ENCODE data around the gene YWHAG.
"Not testable (repeated sequence)": the region's sequence is repeated elsewhere in the genome, so short reads cannot be mapped to it uniquely, and the experiment has no call there.

The YWHAG gene

GRCh38 chr7:76317782-76318487 lies 40.9 kb downstream of the YWHAG start:
- peak; percentile 92 for DNase-seq

DNA sequence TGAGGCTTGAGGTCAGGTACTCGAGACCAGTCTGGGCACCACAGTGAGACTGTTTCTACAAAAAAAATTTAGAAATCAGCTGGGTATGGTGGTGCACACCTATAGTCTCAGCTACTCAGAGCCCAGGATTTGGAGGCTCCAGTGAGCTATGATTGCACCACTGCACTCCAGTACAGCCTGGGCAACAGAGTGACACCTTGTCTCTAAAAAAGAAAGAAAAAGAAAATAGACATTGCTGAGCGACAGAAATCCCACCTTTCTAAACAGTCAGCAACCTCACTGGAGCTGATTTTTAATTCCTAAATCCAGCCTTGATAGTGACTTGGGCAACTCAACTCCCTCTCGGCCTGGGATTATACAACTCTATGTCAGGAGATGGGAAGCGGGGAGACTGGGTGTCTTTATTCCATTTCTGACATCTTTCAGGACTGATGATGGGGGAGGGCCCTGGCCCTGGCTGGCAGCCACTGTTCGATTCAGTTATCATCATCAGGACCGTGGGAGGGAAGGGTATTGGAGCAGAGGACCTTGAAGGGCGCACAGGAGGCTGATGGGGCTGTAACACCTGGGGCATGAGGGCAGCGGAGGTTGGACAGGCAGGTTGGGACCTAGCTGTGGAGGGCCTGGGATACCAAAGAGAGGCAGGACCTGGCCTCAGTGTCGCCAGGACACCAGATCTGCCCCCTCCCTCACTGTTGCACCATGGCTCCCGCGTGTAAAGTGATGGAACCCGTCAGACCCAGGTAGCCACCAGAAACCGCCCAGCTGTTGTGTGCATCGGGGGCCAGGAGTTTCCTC lies 41.6 kb downstream of the YWHAG start:
- no peak for DNase-seq

DNA sequence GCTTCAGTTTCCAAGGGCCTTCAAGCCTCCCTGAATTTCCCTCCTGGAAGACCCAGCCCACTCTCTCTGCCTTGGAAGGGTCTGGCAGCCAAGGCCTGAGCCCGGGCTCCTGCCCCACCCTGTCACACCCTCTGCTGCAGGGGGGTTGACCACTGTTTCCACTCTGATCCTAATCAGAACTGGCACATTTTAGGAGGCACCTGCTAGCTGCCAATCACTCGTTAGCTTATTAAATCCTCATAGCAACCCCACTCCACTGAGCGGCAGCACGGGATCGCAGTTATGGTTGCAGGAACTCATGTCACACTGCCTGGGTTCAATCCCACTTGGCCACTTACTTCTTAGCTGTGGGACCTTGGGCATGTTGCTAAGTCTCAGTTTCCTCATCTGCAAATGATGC lies 43.4 kb downstream of the YWHAG start:
- no peak for DNase-seq

- DNase-seq: not testable (repeated sequence)
Measured at GRCh38 chr7:76314740-76315139, 44.1 kb downstream of the YWHAG start.

DNA sequence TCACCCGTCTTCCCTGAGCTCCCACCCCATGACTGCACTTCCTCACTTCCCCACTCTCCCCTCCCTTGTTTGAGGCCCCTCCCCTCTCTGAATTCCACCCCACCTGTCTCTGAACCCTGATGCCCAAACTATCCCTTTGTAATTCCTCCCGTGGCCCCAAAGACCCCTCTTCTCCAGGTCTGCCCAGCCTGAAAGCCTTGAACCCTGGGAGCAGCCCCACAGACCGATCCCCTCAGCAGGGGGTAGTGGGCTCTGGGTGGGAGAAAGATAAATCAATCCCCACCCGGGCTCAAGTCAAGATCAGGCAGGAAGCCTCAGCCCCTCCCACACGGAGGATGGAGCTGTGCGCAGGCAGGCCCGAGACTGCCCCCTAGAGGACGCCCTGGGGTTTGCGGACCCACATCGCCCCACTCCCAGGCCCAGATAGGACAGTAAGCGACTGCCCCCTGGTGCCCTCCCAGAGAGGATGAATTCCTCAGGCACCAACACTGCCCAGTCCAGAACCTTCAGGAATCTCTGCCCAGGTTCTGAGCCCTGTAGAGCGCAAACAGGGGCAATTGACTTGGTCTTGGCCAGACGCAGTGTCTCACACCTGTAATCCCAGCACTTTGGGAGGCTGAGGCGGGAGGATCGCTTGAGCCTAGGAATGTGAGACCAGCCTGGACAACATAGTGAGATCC lies 44.6 kb downstream of the YWHAG start:
- peak; percentile 86 for DNase-seq

GRCh38 chr7:76311838-76312237 lies 47.0 kb downstream of the YWHAG start:
- DNase-seq: not testable (repeated sequence)

DNA sequence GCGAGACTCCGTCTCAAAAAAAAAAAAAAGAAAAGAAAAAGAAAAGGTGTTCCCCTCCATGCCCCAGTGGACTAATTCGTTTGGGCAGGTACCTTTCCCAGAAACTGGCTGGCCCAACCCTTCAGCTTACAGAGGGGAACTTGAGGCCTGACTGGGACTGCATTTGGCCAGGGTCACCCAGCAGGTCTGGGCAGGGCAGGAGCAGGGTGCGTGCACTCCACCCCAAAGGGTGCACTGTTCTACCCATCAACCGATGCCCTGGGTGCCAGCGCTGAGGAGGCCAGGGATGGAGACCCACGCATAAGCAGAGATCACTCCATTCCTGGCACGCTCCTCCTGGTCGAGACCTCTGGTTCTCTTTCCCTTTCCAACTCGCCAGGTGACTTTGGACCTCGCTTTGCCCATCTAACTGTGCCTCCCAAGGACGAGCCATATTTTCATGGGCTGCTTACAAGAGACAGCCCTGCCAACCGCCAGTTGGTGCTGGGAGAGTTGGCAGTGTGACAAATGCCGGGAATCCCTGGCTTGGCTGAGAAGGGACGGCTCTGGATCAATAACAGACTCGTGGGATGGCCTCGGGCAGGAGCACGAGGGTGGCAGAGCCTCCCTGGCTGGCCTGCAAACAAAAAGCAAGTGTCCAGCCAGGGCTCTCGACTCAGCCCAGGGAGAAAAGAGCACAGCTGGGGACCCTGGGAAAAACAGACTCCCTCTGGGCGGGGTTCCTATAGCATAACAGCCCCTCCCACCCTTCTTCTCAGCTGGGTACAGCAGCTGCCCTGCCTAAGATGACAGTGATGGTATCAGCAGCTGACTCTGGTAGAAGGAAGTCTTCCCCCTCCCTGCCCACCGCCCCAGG lies 48.5 kb downstream of the YWHAG start:
- DNase-seq: peak; percentile 70

DNA sequence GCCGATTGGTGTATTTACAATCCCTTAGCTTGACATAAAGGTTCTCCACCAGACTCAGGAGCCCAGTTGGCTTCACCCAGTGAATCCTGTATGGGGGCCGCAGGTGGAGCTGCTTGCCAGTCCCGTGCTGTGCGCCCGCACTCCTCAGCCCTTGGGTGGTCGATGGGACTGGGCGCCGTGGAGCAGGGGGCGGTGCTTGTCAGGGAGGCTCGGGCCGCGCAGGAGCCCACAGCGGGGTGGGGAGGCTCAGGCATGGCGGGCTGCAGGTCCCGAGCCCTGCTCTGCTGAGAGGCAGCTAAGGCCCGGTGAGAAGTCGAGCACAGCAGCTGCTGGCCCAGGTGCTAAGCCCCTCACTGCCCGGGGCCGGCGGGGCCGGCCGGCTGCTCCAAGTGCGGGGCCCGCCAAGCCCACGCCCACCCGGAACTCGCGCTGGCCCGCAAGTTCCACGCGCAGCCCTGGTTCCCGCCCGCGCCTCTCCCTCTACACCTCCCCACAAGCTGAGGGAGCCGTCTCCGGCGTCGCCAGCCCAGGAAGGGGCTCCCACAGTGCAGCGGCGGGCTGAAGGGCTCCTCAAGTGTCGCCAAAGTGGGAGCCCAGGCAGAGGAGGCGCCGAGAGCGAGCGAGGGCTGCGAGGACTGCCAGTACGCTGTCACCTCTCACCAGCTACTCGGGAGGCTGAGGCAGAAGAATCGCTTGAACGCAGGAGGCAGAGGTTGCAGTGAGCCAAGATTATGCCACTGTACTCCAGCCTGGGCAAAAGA lies 49.3 kb downstream of the YWHAG start:
- not testable (repeated sequence) for DNase-seq

DNA sequence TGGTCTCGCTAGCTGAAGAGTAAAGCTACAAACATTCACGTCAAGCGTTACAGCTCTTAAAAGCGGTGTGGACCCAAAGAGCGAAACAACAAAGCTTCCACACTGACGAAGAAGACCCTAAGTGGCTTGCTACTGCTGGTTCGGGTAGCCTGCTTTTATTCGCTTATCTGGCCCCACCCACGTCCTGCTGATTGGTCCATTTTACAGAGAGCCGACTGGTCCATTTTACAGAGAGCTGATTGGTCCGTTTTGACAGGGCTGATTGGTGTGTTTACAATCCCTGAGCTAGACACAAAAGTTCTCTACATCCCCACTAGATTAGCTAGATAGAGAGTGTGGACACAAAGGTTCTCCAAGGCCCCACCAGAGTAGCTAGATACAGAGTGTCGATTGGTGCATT lies 49.9 kb downstream of the YWHAG start:
- DNase-seq: not testable (repeated sequence)

GRCh38 chr7:76304888-76305375 lies 53.9 kb downstream of the YWHAG start:
- DNase-seq: peak; percentile 41

DNA sequence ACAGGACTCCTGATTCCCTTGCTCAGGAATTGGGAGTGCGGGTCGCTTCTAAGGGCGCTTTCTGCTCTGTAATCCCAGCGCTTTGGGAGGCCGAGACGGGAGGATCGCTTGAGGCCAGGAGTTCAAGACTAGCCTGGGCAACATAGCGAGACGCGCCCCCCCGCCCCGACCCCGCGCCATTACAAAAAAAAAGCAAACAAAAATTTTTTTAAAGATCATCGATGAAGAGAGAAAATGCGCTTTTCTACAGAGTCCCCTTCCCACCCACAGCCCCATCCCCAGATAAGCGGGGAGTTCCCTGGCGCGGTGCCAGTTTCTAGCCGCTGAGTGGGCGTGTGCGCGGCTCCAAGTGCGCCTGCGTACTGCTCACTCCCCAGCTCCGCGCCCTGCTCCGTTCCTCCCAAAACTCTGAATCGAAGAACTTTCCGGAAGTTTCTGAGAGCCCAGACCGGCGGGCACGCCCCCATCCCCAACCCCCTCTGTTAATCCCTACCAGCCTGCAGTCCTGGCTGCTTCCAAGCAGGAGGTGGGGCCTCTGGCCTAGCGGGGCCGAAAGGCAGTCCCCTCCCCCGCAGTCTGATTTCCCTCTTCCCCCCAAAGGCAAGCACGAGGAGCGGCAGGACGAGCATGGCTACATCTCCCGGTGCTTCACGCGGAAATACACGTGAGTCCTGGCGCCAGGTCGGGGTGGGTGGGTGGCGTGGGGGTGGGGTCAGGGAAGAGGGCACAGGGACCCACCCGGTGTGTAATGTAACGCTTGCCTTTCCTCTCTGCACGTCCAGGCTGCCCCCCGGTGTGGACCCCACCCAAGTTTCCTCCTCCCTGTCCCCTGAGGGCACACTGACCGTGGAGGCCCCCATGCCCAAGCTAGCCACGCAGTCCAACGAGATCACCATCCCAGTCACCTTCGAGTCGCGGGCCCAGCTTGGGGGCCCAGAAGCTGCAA lies 55.3 kb downstream of the YWHAG start:
- peak; percentile 69 for DNase-seq

DNA sequence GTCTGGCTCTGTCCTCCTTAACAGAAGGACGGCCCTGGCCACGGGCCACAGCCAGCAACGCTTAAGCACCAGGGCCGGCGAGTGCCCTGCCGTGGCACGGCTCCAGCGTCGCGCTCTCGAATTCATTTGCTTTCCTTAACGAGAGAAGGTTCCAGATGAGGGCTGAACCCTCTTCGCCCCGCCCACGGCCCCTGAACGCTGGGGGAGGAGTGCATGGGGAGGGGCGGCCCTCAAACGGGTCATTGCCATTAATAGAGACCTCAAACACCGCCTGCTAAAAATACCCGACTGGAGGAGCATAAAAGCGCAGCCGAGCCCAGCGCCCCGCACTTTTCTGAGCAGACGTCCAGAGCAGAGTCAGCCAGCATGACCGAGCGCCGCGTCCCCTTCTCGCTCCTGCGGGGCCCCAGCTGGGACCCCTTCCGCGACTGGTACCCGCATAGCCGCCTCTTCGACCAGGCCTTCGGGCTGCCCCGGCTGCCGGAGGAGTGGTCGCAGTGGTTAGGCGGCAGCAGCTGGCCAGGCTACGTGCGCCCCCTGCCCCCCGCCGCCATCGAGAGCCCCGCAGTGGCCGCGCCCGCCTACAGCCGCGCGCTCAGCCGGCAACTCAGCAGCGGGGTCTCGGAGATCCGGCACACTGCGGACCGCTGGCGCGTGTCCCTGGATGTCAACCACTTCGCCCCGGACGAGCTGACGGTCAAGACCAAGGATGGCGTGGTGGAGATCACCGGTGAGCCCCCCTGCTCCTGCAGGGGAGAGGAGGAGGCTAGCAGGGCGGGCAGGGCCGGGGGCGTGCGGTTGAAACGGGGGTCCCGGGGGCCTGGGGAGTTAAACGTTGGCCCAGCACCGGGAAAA lies 56.2 kb downstream of the YWHAG start, which contains the start of gene HSPB1:
TSS of gene HSPB1 (plus strand) at position 327 of the 855 bp plus-strand sequence. CDS start at position 367, 40 bp downstream.
- peak; percentile 99 for DNase-seq

GRCh38 chr7:76301000-76301399 lies 57.8 kb downstream of the YWHAG start:
- no peak for DNase-seq

DNA sequence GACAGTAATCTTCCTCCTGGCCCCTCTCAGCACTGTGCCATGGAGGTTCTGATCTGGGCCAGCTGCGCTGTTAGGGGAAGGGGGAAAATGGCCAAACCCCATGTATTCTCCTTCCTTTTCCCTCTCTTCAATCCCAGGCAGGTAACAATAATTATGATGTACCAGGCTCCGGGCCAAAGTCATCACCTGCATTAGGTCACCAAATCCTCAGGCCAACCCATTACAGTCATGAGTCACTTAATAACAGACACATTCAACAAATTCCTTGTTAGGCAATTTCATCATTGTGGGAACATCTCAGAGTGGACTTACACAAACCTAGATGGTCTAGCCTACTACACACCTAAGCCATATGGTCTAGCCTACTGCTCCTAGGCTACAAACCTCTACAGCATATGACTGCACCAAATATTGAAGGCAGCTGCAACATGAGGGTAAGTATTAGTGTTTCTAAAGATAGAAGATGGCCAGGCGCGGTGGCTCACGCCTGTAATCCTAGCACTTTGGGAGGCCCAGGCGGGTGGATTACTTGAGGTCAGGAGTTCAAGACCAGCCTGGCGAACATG lies 58.5 kb downstream of the YWHAG start:
- DNase-seq: no peak

- DNase-seq: peak; percentile 18
Measured at GRCh38 chr7:76296743-76297740, 61.7 kb downstream of the YWHAG start.

- peak; percentile 88 for DNase-seq
Measured at GRCh38 chr7:76294344-76295024, 64.3 kb downstream of the YWHAG start.

- no peak for DNase-seq
Measured at GRCh38 chr7:76293407-76293901, 65.3 kb downstream of the YWHAG start.
